K562 treated with DMSO at 1 percent for 4 hours (cell line): ENCODE results near the gene EMX1. TPM values are rescaled to one million over a fixed set of nuclear protein-coding genes. Genes with fewer than 3 reads are reported as not detected.

ENCODE experiments used
- total RNA-seq: library from RNA; unstranded; fragments of 300-600 nt; gene quantifications from 2 replicates; pipeline ENCODE4 v1.2.3, GENCODE V29; 2022; ENCODE audit not compliant: insufficient read depth

Gene EMX1
- 0.52 TPM in 1 of 2 replicates, not detected in the other for total RNA-seq

GRCh38 chr2:72917138-72917876 lies at the start of gene EMX1:
Gene EMX1 (plus strand): TSS chr2:72917519. CDS start chr2:72917853, 334 bp downstream.

DNA sequence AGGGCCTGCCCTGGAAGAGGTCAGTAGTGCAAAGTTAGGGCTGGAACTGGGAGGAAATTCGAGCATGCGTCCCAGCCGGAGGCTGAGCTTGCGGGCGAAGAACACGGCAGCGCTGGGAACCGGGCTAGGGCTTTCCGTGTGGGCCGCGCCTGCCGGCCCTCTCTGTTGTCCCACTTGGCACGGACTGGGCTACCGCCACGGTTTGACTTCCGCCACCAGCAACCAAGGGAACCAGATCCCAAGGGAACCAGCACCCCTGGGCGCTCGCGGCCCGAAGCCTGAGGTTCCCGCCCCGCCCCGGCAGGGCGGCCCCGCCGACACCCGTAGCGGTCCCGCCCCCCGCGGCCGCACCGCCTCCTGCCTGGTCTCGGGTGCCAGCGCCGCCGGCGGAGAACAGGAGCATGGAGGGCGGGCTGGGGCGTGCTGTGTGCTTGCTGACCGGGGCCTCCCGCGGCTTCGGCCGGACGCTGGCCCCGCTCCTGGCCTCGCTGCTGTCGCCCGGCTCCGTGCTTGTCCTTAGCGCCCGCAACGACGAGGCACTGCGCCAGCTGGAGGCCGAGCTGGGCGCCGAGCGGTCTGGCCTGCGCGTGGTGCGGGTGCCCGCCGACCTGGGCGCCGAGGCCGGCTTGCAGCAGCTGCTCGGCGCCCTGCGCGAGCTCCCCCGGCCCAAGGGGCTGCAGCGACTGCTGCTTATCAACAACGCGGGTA lies 30.1 kb upstream of the EMX1 start, which contains the start of gene SPR:
SPR (plus strand) TSS at position 377 of the 708 bp plus-strand sequence; CDS start at position 402, 25 bp downstream.

Other genes with a start within 250 kb of the EMX1 start
- gene EXOC6B, start 91.5 kb upstream of the EMX1 start, total RNA-seq, result 0.87 and 0.88 TPM in 2 replicates
- gene SPR, start 30.1 kb upstream of the EMX1 start, total RNA-seq, result 43.6 and 52.1 TPM in 2 replicates
- 17.7 and 18.6 TPM in 2 replicates for gene SFXN5, start 154.2 kb downstream of the EMX1 start, total RNA-seq
- 3.0 and 4.8 TPM in 2 replicates for gene RAB11FIP5, start 195.4 kb downstream of the EMX1 start, total RNA-seq